IMR-90 (cell line): ENCODE data around the gene TNIP1. TPM values are rescaled to one million over a fixed set of nuclear protein-coding genes. Genes with fewer than 3 reads are reported as not detected.

Source experiments
- ATAC-seq: fragments of 200-7000 bp; cut with Tn5 transposase; 2 replicates; pipeline ENCODE4 v1.9.1; 2020; ENCODE audit warnings: low read depth, mild to moderate bottlenecking, moderate library complexity
- BruUV-seq: library from RNA; stranded (reverse); fragments of 400-500 nt; replicated peaks from 2 replicates; lab custom pipeline; 2021; lab: Mats Ljungman, UMichigan
- CTCF ChIA-PET: fragments of 300-600 bp; formaldehyde crosslinking; extraction: SDS; loops from one replicate; lab custom pipeline; 2021; ENCODE audit warnings: antibody characterized with exemption; lab: Yijun Ruan, JAX
- POLR2A ChIA-PET: fragments of 300-600 bp; sonication (Branson Sonifier 250); formaldehyde crosslinking; loops from one replicate; lab custom pipeline; 2022; ENCODE audit warnings: antibody characterized with exemption; ENCODE audit not compliant: unreplicated experiment; lab: Charles Lee
- DNase-seq: peaks from one replicate; pipeline ENCODE4 v3.0.0; 2013
- H2AFZ ChIP-seq: replicated peaks from 2 replicates; pipeline ENCODE3; 2013; ENCODE audit warnings: low read length, mild to moderate bottlenecking; ENCODE audit not compliant: poor library complexity
- H2AK5ac ChIP-seq: 2 replicates; pipeline ENCODE4 v1.6.1; 2013; ENCODE audit warnings: low read depth, low read length, inconsistent platforms
- H2AK9ac ChIP-seq: replicated peaks from 2 replicates; pipeline ENCODE3; 2013; ENCODE audit warnings: mild to moderate bottlenecking, low read depth, low read length, moderate library complexity; ENCODE audit not compliant: poor library complexity
- H2BK120ac ChIP-seq: 2 replicates; pipeline ENCODE4 v1.6.1; 2013; ENCODE audit warnings: low read depth, low read length, inconsistent platforms
- H2BK15ac ChIP-seq: 3 replicates; pipeline ENCODE4 v1.6.1; 2013; ENCODE audit warnings: low read depth, low read length, inconsistent platforms
- H2BK20ac ChIP-seq: 2 replicates; pipeline ENCODE4 v1.6.1; 2013; ENCODE audit warnings: low read depth, mild to moderate bottlenecking, inconsistent platforms, low read length, moderate library complexity
- H2BK5ac ChIP-seq: 2 replicates; pipeline ENCODE4 v1.6.1; 2013; ENCODE audit warnings: mild to moderate bottlenecking, low read depth, low read length, inconsistent platforms; ENCODE audit not compliant: poor library complexity, severe bottlenecking
- H3K14ac ChIP-seq: replicated peaks from 2 replicates; pipeline ENCODE4 v1.6.1; 2013; ENCODE audit warnings: low read depth, low read length, inconsistent platforms
- H3K18ac ChIP-seq: 2 replicates; pipeline ENCODE4 v1.6.1; 2013; ENCODE audit warnings: low read depth, low read length, control low read depth
- H3K23ac ChIP-seq: 2 replicates; pipeline ENCODE4 v1.6.1; 2013; ENCODE audit warnings: low read depth, low read length, inconsistent platforms
- H3K27ac ChIP-seq: 2 replicates; pipeline ENCODE4 v1.5.1; 2013; ENCODE audit warnings: mild to moderate bottlenecking, control low read depth, low read length; ENCODE audit not compliant: insufficient read depth
- H3K27me3 ChIP-seq: 2 replicates; pipeline ENCODE4 v1.6.1; 2013; ENCODE audit warnings: low read length; ENCODE audit not compliant: control insufficient read depth, insufficient read depth
- H3K36me3 ChIP-seq: 2 replicates; pipeline ENCODE4 v1.6.1; 2013; ENCODE audit warnings: low read length, mixed read lengths; ENCODE audit not compliant: control insufficient read depth, insufficient read depth
- H3K4ac ChIP-seq: 2 replicates; pipeline ENCODE4 v1.6.1; 2013; ENCODE audit warnings: low read depth, low read length, inconsistent platforms
- H3K4me1 ChIP-seq: 2 replicates; pipeline ENCODE4 v1.6.1; 2013; ENCODE audit warnings: low read length, mixed read lengths; ENCODE audit not compliant: control insufficient read depth, insufficient read depth
- H3K4me2 ChIP-seq: 2 replicates; pipeline ENCODE4 v1.6.1; 2013; ENCODE audit warnings: low read depth, mild to moderate bottlenecking, control low read depth, low read length, moderate library complexity
- H3K4me3 ChIP-seq: 2 replicates; pipeline ENCODE4 v1.5.1; 2013; ENCODE audit warnings: low read depth, mild to moderate bottlenecking, control low read depth, low read length, moderate library complexity; ENCODE audit not compliant: insufficient read depth
- H3K56ac ChIP-seq: 2 replicates; pipeline ENCODE4 v1.6.1; 2013; ENCODE audit warnings: low read length, inconsistent platforms; ENCODE audit not compliant: insufficient read depth; ENCODE audit errors: extremely low read depth
- H3K79me1 ChIP-seq, 2 experiments: 2 replicates each; pipeline ENCODE4 v1.6.1; 2013; ENCODE audit warnings: low read length in 2 of 2, inconsistent platforms in 1 of 2, low read depth in 1 of 2
- H3K9ac ChIP-seq: 2 replicates; pipeline ENCODE4 v1.6.1; 2013; ENCODE audit warnings: low read depth, low read length, control low read depth
- H3K9me1 ChIP-seq: 2 replicates; pipeline ENCODE4 v1.6.1; 2013; ENCODE audit warnings: low read length, inconsistent platforms; ENCODE audit not compliant: insufficient read depth
- H3K9me3 ChIP-seq: 2 replicates; pipeline ENCODE4 v1.6.1; 2013; ENCODE audit warnings: low read length; ENCODE audit not compliant: control insufficient read depth, insufficient read depth
- H4K20me1 ChIP-seq: 2 replicates; pipeline ENCODE4 v1.6.1; 2013; ENCODE audit warnings: low read length, inconsistent platforms; ENCODE audit not compliant: insufficient read depth
- H4K5ac ChIP-seq: 2 replicates; pipeline ENCODE4 v1.6.1; 2013; ENCODE audit warnings: mild to moderate bottlenecking, low read depth, low read length, control low read depth
- H4K8ac ChIP-seq, 2 experiments: 2 replicates each; pipeline ENCODE4 v1.6.1; 2013; ENCODE audit warnings: low read depth in 2 of 2, low read length in 2 of 2, control low read depth in 1 of 2, inconsistent platforms in 1 of 2
- H4K91ac ChIP-seq: 2 replicates; pipeline ENCODE4 v1.6.1; 2013; ENCODE audit warnings: low read depth, low read length, inconsistent platforms; ENCODE audit not compliant: insufficient read depth
- CHD1 ChIP-seq: IDR thresholded peaks from 2 replicates; pipeline ENCODE4 v1.6.1; 2012; ENCODE audit warnings: low read depth, low read length, improper control_type of control experiment
- CTCF ChIP-seq: conservative IDR thresholded peaks from 2 replicates; pipeline ENCODE4 v1.5.1; 2012; ENCODE audit warnings: mild to moderate bottlenecking, low read depth, low read length, improper control_type of control experiment
- MAFK ChIP-seq: IDR thresholded peaks from 2 replicates; pipeline ENCODE4 v1.6.1; 2012; ENCODE audit warnings: low read depth, low read length, improper control_type of control experiment
- WGBS, 2 experiments: methylation state at CpG; one replicate each; pipeline versions ENCODE4 v1.1.5 to v1.1.7; 2013; ENCODE audit warnings: missing lambda C conversion rate in 2 of 2; ENCODE audit not compliant: insufficient read length in 1 of 2; ENCODE audit errors: extremely low coverage in 2 of 2; 5-methylcytosine and 5-hydroxymethylcytosine counted together
- dilution Hi-C: fragments of 300-500 bp; cut with HindIII; formaldehyde crosslinking; loops from one replicate; pipeline ENCODE4 v1.14.3; 2018; ENCODE audit warnings: low sequenced_read_pairs; ENCODE audit not compliant: unreplicated experiment
- in situ Hi-C: fragments of 300-500 bp; cut with MboI; formaldehyde crosslinking; loops from 3 replicates; pipeline ENCODE4 v1.14.3; 2019; ENCODE audit warnings: low sequenced_read_pairs, inconsistent platforms, mixed read lengths
- intact Hi-C: fragments of 100-400 bp; cut with micrococcal nuclease; formaldehyde crosslinking; loops from 2 replicates; pipeline ENCODE4 v1.10.0; 2022
- polyA plus RNA-seq, 3 experiments: library from polyadenylated mRNA; depleted of rRNA; stranded (reverse); fragments of >200 nt; gene quantifications; 2 replicates each; pipeline ENCODE4 v1.2.3, GENCODE V29; 2012; ENCODE audit warnings: low replicate concordance in 1 of 3
- total RNA-seq: library from RNA; depleted of rRNA; stranded (reverse); fragments of >200 nt; gene quantifications from 2 replicates; pipeline ENCODE4 v1.2.3, GENCODE V29; 2012

The TNIP1 gene
- total and polyA plus RNA-seq, 2 of the 4 experiments (the other 2 are of a cell fraction): 63.8 to 92.8 TPM

GRCh38 chr5:150993826-150994412 lies 86.9 kb downstream of the TNIP1 start:
- Histone ChIP-seq H3K4me3 (no peak overlapping the region), H3K4ac (no peak overlapping the region), H2BK5ac (no peak overlapping the region), H3K9ac (no peak overlapping the region), H4K5ac (no peak overlapping the region), H3K4me2 (no peak overlapping the region), H2AK5ac (no peak overlapping the region), H2AFZ (no peak overlapping the region), H2BK120ac (no peak overlapping the region), H3K9me1 (no peaks in the 10 kb centered on the region), H3K36me3 (no peaks in the 10 kb centered on the region), H4K91ac (no peak overlapping the region), H3K27ac (no peak overlapping the region), H2BK20ac (no peak overlapping the region), H2AK9ac (no peak overlapping the region), H2BK15ac (no peak overlapping the region), H3K23ac (no peak overlapping the region), H3K18ac (no peak overlapping the region), H3K9me3 (peaks cover 7% of the 10 kb centered on the region; the same call in 1 of the 2 replicates), H4K8ac (no peak overlapping the region), H3K27me3 (peaks cover 1% of the 10 kb centered on the region; the same call in 1 of the 2 replicates), H3K4me1 (no peaks in the 10 kb centered on the region), H3K79me1 (no peaks in the 10 kb centered on the region), H3K56ac (no peak overlapping the region), H4K20me1 (no peaks in the 10 kb centered on the region), H3K14ac (no peak overlapping the region)
- no TSS peak for BruUV-seq
- in situ Hi-C loops: no loop called here
- intact Hi-C loops: no loop called here
- WGBS, 2 experiments: no CpG with 5 or more reads among the region's 1 CpG
- ATAC-seq (no peak), DNase-seq (no peak)
- TF ChIP-seq MAFK (no peak), CTCF (no peak), CHD1 (no peak)
- POLR2A ChIA-PET: no interaction called here
- dilution Hi-C loops: no loop called here
- CTCF ChIA-PET: no interaction called here
